Lower leg skin (tissue), 4 donors: ENCODE data around the gene ALDH1A1. TPM values are rescaled to one million over a fixed set of nuclear protein-coding genes. Genes with fewer than 3 reads are reported as not detected.

Experiments
- DNase-seq, 2 donors: peaks; one replicate each; pipeline ENCODE4 v3.0.0-alpha.2; 2019; ENCODE audit warnings: low spot score in 2 of 2
- H3K4me3 ChIP-seq: fragments of 200-600 bp; sonication (generic); 2 replicates; pipeline ENCODE4 v1.5.1; 2017; ENCODE audit warnings: mild to moderate bottlenecking, low read depth; ENCODE audit not compliant: poor library complexity, severe bottlenecking
- CTCF ChIP-seq, 3 donors: fragments of 450-650 bp; IDR thresholded peaks; one replicate each; pipeline ENCODE4 v1.5.1; 2016; ENCODE audit warnings: antibody characterized with exemption in 3 of 3, mild to moderate bottlenecking in 3 of 3, moderate library complexity in 2 of 3
- POLR2A ChIP-seq, 2 donors: fragments of 450-650 bp; IDR thresholded peaks; one replicate each; pipeline ENCODE4 v1.6.1; 2016 to 2017; ENCODE audit warnings: antibody characterized with exemption in 2 of 2, mild to moderate bottlenecking in 1 of 2, moderate library complexity in 1 of 2
- WGBS, 2 donors: methylation state at CpG; one replicate each; pipeline ENCODE4 v1.1.5; 2018; 5-methylcytosine and 5-hydroxymethylcytosine counted together
- intact Hi-C: fragments of 100-400 bp; cut with DNase I; formaldehyde crosslinking; loops from one replicate; pipeline ENCODE4 v1.15.0; 2023; ENCODE audit warnings: low total_unique reads
- total RNA-seq, 4 donors: library from RNA; depleted of rRNA; stranded (reverse); fragments of >200 nt; gene quantifications; one replicate each; pipeline ENCODE4 v1.1.0, GENCODE V29; 2016

The ALDH1A1 gene
- total RNA-seq, 4 donors from 2014 or later = 8.8 to 18.5 (median 13.1) TPM

- intact Hi-C loops = no loop called here
- TF ChIP-seq CTCF (IDR thresholded peaks at IDR 0.05) = no peak
- TF ChIP-seq POLR2A (IDR thresholded peaks at IDR 0.05) = no peak
Measured at GRCh38 chr9:72985746-72986145, 32.9 kb upstream of the ALDH1A1 start.

GRCh38 chr9:72984991-72985390 lies 32.1 kb upstream of the ALDH1A1 start:
- WGBS, 2 donors = 33 to 34% methylated on average over 3 of the region's 3 CpGs
- TF ChIP-seq POLR2A (IDR thresholded peaks at IDR 0.05) = no peak
- TF ChIP-seq CTCF (IDR thresholded peaks at IDR 0.05) = no peak
- DNase-seq = peak in 1 of 2 donors; percentile 19
- no peak overlapping the region for H3K4me3 ChIP-seq
- intact Hi-C loops = no loop called here

More at GRCh38 chr9:72985746-72986145, 32.9 kb upstream of the ALDH1A1 start:
- no peak for DNase-seq
- WGBS, 2 donors = 73 to 74% methylated on average over 3 of the region's 3 CpGs
- no peak overlapping the region for H3K4me3 ChIP-seq

- intact Hi-C loops = no loop called here
- no peak for DNase-seq
- 74% methylated on average over 2 of the region's 2 CpGs for WGBS, 2 donors
- H3K4me3 ChIP-seq = no peak overlapping the region
- TF ChIP-seq CTCF (IDR thresholded peaks at IDR 0.05) (no peak), POLR2A (IDR thresholded peaks at IDR 0.05) (no peak)
Measured at GRCh38 chr9:72984226-72984947, 31.5 kb upstream of the ALDH1A1 start.

GRCh38 chr9:72983512-72984225 lies 30.8 kb upstream of the ALDH1A1 start:
- intact Hi-C loops = no loop called here
- TF ChIP-seq CTCF (IDR thresholded peaks at IDR 0.05) (no peak), POLR2A (IDR thresholded peaks at IDR 0.05) (no peak)
- no peak for DNase-seq
- 76 to 78% methylated on average over 5 of the region's 5 CpGs for WGBS, 2 donors
- H3K4me3 ChIP-seq = no peak overlapping the region

GRCh38 chr9:72983056-72983455 lies 30.2 kb upstream of the ALDH1A1 start:
- no peak for DNase-seq
- intact Hi-C loops = no loop called here
- H3K4me3 ChIP-seq = no peak overlapping the region
- TF ChIP-seq CTCF (IDR thresholded peaks at IDR 0.05) (no peak), POLR2A (IDR thresholded peaks at IDR 0.05) (no peak)
